ENCODE results near the gene NRP1.

DNA sequence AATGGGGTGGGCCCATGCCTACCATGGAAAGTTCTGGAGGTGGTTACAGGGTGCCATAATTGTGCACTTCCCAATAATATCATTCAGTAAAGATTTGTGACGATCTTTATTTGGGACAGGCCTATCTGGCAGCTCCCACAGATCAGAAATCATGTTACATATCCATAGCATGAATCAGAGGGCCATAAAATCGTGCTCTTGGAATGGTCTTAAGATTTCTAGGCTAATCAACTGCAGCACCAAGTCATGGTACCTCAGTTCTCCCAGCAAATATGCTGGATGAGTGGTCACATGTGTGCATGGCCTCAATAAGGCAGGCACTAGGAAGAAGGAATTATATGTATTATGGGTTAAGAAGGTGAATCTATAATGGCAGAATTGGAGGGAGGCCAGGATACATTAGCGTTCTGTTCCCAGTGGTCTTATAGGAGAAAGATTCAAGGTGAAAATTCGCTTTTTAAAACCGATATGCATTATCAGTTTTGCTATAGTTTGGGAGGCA is 134.7 kb downstream of the NRP1 start:
- TF ChIP-seq, protein P1, sequence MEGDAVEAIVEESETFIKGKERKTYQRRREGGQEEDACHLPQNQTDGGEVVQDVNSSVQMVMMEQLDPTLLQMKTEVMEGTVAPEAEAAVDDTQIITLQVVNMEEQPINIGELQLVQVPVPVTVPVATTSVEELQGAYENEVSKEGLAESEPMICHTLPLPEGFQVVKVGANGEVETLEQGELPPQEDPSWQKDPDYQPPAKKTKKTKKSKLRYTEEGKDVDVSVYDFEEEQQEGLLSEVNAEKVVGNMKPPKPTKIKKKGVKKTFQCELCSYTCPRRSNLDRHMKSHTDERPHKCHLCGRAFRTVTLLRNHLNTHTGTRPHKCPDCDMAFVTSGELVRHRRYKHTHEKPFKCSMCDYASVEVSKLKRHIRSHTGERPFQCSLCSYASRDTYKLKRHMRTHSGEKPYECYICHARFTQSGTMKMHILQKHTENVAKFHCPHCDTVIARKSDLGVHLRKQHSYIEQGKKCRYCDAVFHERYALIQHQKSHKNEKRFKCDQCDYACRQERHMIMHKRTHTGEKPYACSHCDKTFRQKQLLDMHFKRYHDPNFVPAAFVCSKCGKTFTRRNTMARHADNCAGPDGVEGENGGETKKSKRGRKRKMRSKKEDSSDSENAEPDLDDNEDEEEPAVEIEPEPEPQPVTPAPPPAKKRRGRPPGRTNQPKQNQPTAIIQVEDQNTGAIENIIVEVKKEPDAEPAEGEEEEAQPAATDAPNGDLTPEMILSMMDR (IDR thresholded peaks at IDR 0.05) = no peak
- TF ChIP-seq POLR2A (IDR thresholded peaks at IDR 0.05) = no peak

Data from lower leg skin (tissue), 3 donors.